ENCODE data around the gene KIAA1217. TPM values are rescaled to one million over a fixed set of nuclear protein-coding genes. Genes with fewer than 3 reads are reported as not detected.

Gene KIAA1217
- total RNA-seq, 1 donor, result 0.21 TPM

- no peaks in the 10 kb centered on the region for H3K4me1 ChIP-seq (ENCODE audit: insufficient read depth, low read length)
- no peaks in the 10 kb centered on the region for H3K9me3 ChIP-seq (ENCODE audit: low read depth, low read length)
- no peaks in the 10 kb centered on the region for H3K27me3 ChIP-seq (ENCODE audit: insufficient read depth, low read length)
Measured at GRCh38 chr10:24569828-24570657, 361.1 kb downstream of the KIAA1217 start.

GRCh38 chr10:24570658-24571426 is 361.9 kb downstream of the KIAA1217 start:
- no peak overlapping the region for H3K4me3 ChIP-seq (ENCODE audit: low read length)
- H3K27me3 ChIP-seq (ENCODE audit: insufficient read depth, low read length), result no peaks in the 10 kb centered on the region
- H3K9me3 ChIP-seq (ENCODE audit: low read depth, low read length), result no peaks in the 10 kb centered on the region
- H3K4me1 ChIP-seq (ENCODE audit: insufficient read depth, low read length), result no peaks in the 10 kb centered on the region

More at GRCh38 chr10:24569828-24570657, 361.1 kb downstream of the KIAA1217 start:
- no peak overlapping the region for H3K4me3 ChIP-seq (ENCODE audit: low read length)

DNA sequence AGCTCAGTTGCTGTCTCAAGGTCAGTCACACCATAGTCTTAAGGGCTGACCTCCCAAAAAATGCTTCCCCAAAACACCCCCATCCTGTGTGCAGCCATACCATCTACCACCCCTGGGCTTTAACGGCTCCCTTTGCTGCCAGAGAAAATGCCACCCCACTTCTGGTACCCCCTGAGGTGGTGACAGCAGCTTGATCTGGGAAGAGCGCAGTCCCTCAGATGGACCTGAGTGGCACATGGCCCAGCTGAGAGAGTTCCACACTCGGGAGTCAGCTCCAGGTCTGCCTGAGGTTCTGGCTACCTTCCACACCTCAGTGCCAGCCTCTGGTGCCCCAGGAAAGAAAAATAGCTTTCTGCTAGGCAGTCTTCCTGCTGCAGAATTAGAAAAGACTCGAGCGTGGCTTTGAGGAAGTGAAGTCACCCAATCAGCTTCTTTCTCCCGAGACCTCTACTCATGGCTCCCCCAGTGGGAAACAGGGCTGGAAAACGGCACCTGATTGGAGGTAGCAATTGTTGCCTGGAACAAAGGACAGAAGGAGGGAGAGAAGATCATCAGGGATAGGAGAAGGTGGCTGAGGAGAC is 363.0 kb downstream of the KIAA1217 start:
- H3K27me3 ChIP-seq (ENCODE audit: insufficient read depth, low read length), result no peaks in the 10 kb centered on the region
- H3K9me3 ChIP-seq (ENCODE audit: low read depth, low read length), result no peaks in the 10 kb centered on the region
- no peak overlapping the region for H3K4me3 ChIP-seq (ENCODE audit: low read length)
- H3K4me1 ChIP-seq (ENCODE audit: insufficient read depth, low read length), result no peaks in the 10 kb centered on the region

GRCh38 chr10:24574161-24574560 is 365.2 kb downstream of the KIAA1217 start:
- H3K4me3 ChIP-seq (ENCODE audit: low read length), result no peak overlapping the region
- no peaks in the 10 kb centered on the region for H3K9me3 ChIP-seq (ENCODE audit: low read depth, low read length)
- H3K27me3 ChIP-seq (ENCODE audit: insufficient read depth, low read length), result no peaks in the 10 kb centered on the region
- H3K4me1 ChIP-seq (ENCODE audit: insufficient read depth, low read length), result no peaks in the 10 kb centered on the region

DNA sequence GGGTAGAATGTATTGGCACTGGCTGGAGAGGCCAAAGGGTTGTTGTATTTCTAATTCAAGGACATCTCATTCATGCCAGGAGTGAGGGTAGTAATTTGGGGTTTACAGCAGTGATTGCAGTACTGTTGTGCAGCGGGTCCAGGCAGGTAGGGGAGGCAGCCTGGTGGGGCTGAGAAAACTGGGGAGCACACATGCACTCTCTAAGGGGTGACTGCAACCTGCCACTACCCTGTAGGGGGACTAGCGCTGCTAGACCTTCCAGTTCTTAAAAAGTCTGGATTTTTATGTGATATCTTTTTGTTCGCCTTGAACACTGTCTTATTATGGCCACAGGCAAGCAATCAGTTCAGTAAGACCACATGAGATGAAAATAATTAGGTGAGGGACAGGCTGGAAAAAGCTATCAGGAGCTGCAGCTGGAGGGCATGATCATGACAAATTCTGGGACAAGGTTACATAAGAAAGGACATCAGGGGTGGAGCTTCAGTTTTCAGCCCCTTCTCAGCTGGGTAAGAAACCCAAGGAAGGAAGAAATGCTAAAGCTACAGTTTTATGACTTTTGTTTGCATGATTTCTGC is 365.7 kb downstream of the KIAA1217 start:
- no peaks in the 10 kb centered on the region for H3K4me1 ChIP-seq (ENCODE audit: insufficient read depth, low read length)
- H3K27me3 ChIP-seq (ENCODE audit: insufficient read depth, low read length), result no peaks in the 10 kb centered on the region
- H3K4me3 ChIP-seq (ENCODE audit: low read length), result no peak overlapping the region
- no peaks in the 10 kb centered on the region for H3K9me3 ChIP-seq (ENCODE audit: low read depth, low read length)

GRCh38 chr10:24575481-24576002 is 366.6 kb downstream of the KIAA1217 start:
- H3K9me3 ChIP-seq (ENCODE audit: low read depth, low read length), result no peaks in the 10 kb centered on the region
- no peak overlapping the region for H3K4me3 ChIP-seq (ENCODE audit: low read length)
- no peaks in the 10 kb centered on the region for H3K4me1 ChIP-seq (ENCODE audit: insufficient read depth, low read length)
- H3K27me3 ChIP-seq (ENCODE audit: insufficient read depth, low read length), result no peaks in the 10 kb centered on the region

- no peaks in the 10 kb centered on the region for H3K4me1 ChIP-seq (ENCODE audit: insufficient read depth, low read length)
- no peaks in the 10 kb centered on the region for H3K9me3 ChIP-seq (ENCODE audit: low read depth, low read length)
- no peaks in the 10 kb centered on the region for H3K27me3 ChIP-seq (ENCODE audit: insufficient read depth, low read length)
- no peak overlapping the region for H3K4me3 ChIP-seq (ENCODE audit: low read length)
Measured at GRCh38 chr10:24579448-24579847, 370.5 kb downstream of the KIAA1217 start.

- H3K4me1 ChIP-seq (ENCODE audit: insufficient read depth, low read length), result no peaks in the 10 kb centered on the region
- no peak overlapping the region for H3K4me3 ChIP-seq (ENCODE audit: low read length)
- H3K9me3 ChIP-seq (ENCODE audit: low read depth, low read length), result no peaks in the 10 kb centered on the region
- no peaks in the 10 kb centered on the region for H3K27me3 ChIP-seq (ENCODE audit: insufficient read depth, low read length)
Measured at GRCh38 chr10:24579906-24580305, 371.0 kb downstream of the KIAA1217 start.

DNA sequence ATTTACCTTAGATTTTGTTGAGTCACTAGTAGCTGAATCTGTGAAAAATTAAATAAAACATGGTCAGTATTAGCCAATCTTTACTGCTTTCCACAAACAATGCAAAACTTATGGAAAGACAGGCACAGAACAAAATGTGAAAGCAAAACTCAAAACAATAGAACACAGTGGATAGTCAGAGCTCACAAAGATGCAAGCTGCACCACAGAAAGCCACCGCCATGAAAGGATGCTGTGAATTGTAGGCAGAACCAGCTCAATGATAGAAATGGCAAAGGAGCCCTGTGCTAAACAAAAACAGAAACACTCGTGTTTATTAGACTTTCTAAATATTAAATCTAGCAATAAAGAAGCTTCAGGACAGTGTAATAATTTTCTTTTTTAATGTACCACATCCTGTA is 380.3 kb downstream of the KIAA1217 start:
- no peaks in the 10 kb centered on the region for H3K27me3 ChIP-seq (ENCODE audit: insufficient read depth, low read length)
- H3K4me3 ChIP-seq (ENCODE audit: low read length), result no peak overlapping the region
- no peaks in the 10 kb centered on the region for H3K4me1 ChIP-seq (ENCODE audit: insufficient read depth, low read length)
- H3K9me3 ChIP-seq (ENCODE audit: low read depth, low read length), result no peaks in the 10 kb centered on the region

GRCh38 chr10:24590697-24591457 is 381.9 kb downstream of the KIAA1217 start:
- Histone ChIP-seq H3K27me3 (ENCODE audit: insufficient read depth, low read length) (no peaks in the 10 kb centered on the region), H3K4me3 (ENCODE audit: low read length) (no peak overlapping the region), H3K9me3 (ENCODE audit: low read depth, low read length) (no peaks in the 10 kb centered on the region), H3K4me1 (ENCODE audit: insufficient read depth, low read length) (no peaks in the 10 kb centered on the region)

DNA sequence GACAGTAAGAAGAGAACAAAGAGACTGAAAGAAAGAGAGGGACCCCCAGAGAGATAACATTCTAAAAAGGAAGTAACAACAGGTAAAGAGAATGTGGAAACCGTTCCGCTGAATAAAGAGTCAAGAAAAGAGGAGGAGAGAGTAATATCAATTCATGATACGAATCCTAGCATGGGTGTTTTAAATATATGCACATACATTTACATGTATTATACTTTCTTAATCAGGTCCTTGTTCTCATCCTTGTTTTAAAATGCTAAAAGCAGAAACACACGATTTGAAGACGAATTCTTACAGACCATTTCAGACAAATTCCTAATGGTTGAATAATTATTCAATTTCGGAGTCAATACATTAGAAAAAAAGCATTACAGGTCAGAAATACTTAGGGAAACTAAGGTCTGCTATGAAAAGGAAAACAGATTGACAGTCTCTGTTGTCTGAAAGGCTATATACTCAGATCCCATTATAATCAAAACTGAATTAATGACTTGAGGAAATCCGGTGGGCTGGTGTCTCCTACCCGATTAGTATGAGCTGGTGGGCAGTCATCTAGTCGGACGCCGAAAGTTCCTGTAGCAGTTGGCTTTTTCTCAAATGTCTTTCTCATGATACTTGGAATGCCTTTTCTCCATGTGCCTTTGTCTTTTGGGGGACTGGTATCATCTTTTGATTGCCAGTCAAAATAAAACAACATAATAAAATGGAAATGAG is 387.4 kb downstream of the KIAA1217 start:
- Histone ChIP-seq H3K4me3 (ENCODE audit: low read length) (no peak overlapping the region), H3K27me3 (ENCODE audit: insufficient read depth, low read length) (no peaks in the 10 kb centered on the region), H3K4me1 (ENCODE audit: insufficient read depth, low read length) (no peaks in the 10 kb centered on the region), H3K9me3 (ENCODE audit: low read depth, low read length) (no peaks in the 10 kb centered on the region)

- no peaks in the 10 kb centered on the region for H3K4me1 ChIP-seq (ENCODE audit: insufficient read depth, low read length)
- H3K4me3 ChIP-seq (ENCODE audit: low read length), result no peak overlapping the region
- no peaks in the 10 kb centered on the region for H3K9me3 ChIP-seq (ENCODE audit: low read depth, low read length)
- H3K27me3 ChIP-seq (ENCODE audit: insufficient read depth, low read length), result no peaks in the 10 kb centered on the region
Measured at GRCh38 chr10:24597426-24597825, 388.5 kb downstream of the KIAA1217 start.

Measured in mononuclear cell (primary cell).